AG04450 (cell line): ENCODE measurements around the gene FAM193B. TPM values are rescaled to one million over a fixed set of nuclear protein-coding genes. Genes with fewer than 3 reads are reported as not detected.
A peak's percentile ranks its signal among the peaks of the same experiment; 100 is the strongest.

ENCODE experiments used
- CTCF ChIA-PET: fragments of 300-600, 350-600 bp; formaldehyde crosslinking; extraction: SDS; loops from one replicate; lab custom pipeline; 2022; ENCODE audit warnings: antibody characterized with exemption, inconsistent platforms; lab: Charles Lee
- POLR2A ChIA-PET: fragments of 350-600 bp; formaldehyde crosslinking; extraction: SDS; loops from one replicate; lab custom pipeline; 2021; ENCODE audit warnings: antibody characterized with exemption, inconsistent platforms; lab: Yijun Ruan, JAX
- DNase-seq: peaks from one replicate; pipeline ENCODE4 v3.0.0-alpha.2; 2011; ENCODE audit warnings: low read depth, low spot score
- H3K27ac ChIP-seq: one replicate; pipeline ENCODE4 v1.5.1; 2012; ENCODE audit warnings: low read depth, low read length, control low read depth
- H3K27me3 ChIP-seq: one replicate; pipeline ENCODE4 v1.6.0; 2012; ENCODE audit warnings: low read length; ENCODE audit not compliant: control insufficient read depth, insufficient read depth
- H3K4me3 ChIP-seq: 2 replicates; pipeline ENCODE4 v1.5.1; 2011; ENCODE audit warnings: mild to moderate bottlenecking, low read depth, low read length, control low read depth
- H3K9me3 ChIP-seq: 2 replicates; pipeline ENCODE4 v1.5.1; 2012; ENCODE audit warnings: low read length; ENCODE audit not compliant: control insufficient read depth, insufficient read depth
- CTCF ChIP-seq: IDR thresholded peaks from 2 replicates; pipeline ENCODE4 v1.5.1; 2011; ENCODE audit warnings: low read depth, low read length, control low read depth, inconsistent platforms
- polyA plus RNA-seq: library from polyadenylated mRNA; depleted of rRNA; stranded (reverse); fragments of >200 nt; gene quantifications from 2 replicates; pipeline ENCODE4 v1.2.3, GENCODE V29; 2011

Gene FAM193B
- polyA plus RNA-seq, 1 experiment: 30.1 TPM

DNA sequence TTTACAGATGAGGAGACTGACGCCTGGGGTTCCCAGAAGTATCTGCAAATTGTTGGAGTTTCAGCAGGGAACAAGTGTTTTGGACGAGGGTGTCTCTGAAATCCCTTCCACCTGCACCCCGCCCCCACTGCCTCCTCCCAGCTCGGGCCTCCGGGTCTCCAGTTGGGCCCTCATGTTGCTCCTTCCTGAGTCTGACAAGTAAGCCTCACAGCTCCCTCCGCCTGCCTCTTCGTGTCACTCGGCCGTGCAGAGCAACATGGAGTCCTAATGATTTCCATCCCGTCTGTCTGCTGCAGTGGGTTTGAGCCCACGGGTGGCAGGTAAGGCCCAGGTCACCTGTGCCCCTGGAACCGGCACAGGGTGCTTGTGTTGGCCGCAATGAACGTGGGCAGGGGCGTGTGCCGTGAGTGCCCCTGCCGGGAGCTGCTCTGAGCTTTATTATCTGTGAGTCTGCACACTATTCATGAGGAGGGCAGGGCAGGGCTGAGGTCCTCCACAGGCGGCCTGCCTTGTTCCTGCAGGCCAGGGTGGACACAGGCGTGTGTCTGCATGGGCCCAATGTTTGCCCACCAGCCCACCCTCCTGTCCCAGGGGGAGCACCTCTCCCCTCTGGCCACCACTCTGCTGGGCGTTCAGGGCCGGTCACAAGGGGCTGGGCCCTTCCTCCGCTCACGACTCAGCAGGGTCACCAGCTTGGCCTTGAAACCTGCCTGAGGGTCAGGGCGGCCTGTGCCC lies 50.8 kb downstream of the FAM193B start:
- no peak for DNase-seq
- Histone ChIP-seq H3K27me3 (no peaks in the 10 kb centered on the region), H3K9me3 (no peaks in the 10 kb centered on the region), H3K27ac (no peak overlapping the region), H3K4me3 (no peak overlapping the region)
- TF ChIP-seq CTCF: no peak
- POLR2A ChIA-PET: interaction anchor here (1.4 kb wide), 1 partner anchor 8 kb away, joined by 3 read pairs; no protein-coding TSS in a partner anchor
- CTCF ChIA-PET: interaction anchor here (1.4 to 4.0 kb wide), 2 partner anchors 12 to 113 kb away, joined by 7 to 40 read pairs; partner anchors contain the start of gene DDX41

DNA sequence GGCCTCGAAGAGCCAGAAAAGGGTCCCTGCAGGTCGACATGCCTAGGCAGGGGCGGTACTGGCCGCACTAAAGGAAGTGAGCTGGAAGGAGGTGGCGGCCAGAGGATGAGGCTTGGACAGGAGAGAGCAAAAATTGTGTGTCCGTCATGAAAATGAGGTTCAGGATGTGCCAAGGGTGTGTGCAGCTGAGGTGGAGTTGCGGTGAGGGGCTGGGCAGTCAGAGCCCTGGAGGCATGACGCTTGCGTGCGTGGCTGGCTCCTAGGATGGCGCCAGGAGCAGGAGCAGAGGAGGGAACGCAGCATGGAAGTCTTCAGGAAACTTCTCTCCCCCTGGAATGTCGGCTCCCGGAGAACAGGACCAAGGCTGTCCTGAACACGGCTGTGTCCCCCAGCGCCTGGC lies 51.5 kb downstream of the FAM193B start:
- CTCF ChIA-PET: interaction anchor here (2.8 to 4.0 kb wide), 3 partner anchors 12 to 113 kb away, joined by 25 to 40 read pairs (median 35); partner anchors contain the start of gene DDX41

DNA sequence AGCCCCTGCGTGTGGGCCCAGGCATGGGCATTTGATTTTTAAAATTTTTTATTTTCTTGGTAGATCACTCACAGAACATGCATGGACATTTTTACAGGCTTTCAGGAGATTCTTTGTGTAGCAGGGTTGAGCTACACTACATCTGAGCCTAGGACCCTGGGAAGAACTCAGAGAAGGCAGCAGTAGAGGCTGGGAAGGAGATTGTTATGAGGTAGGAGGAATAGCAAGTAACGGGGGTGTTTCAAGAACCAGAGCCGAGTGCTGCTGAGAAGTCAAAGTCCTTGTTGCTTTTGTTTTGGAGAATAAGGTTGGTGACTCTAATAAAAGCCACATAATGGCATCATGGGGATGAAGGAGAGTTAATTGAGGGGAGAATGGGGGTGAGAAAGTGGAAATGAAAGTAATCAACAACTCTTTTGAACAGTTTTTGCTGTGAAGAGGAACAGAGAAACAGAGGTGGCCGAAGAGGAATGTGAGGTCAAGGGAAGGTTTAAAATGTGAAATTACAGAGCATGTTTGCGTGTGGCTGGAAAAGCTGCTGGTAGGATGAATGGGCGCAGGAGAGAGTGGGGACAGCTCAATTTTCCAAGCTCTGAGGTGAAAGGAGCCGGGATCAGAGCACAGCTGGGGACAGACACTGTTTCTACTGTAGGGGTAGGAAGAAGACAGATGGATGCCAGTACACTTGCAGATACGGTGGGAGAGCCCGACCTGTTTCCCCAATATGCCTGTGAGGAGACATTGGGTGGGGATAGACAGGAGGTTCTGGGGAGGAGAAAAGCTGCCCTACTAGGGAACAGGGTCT lies 52.3 kb downstream of the FAM193B start:
- Histone ChIP-seq H3K9me3 (no peaks in the 10 kb centered on the region), H3K4me3 (no peak overlapping the region), H3K27ac (no peak overlapping the region), H3K27me3 (no peaks in the 10 kb centered on the region)
- TF ChIP-seq CTCF: no peak
- ChIA-PET POLR2A (interaction anchor here (1.4 kb wide), 1 partner anchor 13 kb away, joined by 3 read pairs; no protein-coding TSS in a partner anchor), CTCF (interaction anchor here (0.5 to 4.0 kb wide), 24 partner anchors 9 to 192 kb away, joined by 3 to 40 read pairs (median 8); partner anchors contain the start of genes DDX41 and LMAN2)
- DNase-seq: no peak

More for the DNA sequence above, 51.5 kb downstream of the FAM193B start:
- Histone ChIP-seq H3K4me3 (no peak overlapping the region), H3K27ac (no peak overlapping the region), H3K9me3 (no peaks in the 10 kb centered on the region), H3K27me3 (no peaks in the 10 kb centered on the region)
- no peak for DNase-seq
- POLR2A ChIA-PET: no interaction called here
- TF ChIP-seq CTCF: no peak

DNA sequence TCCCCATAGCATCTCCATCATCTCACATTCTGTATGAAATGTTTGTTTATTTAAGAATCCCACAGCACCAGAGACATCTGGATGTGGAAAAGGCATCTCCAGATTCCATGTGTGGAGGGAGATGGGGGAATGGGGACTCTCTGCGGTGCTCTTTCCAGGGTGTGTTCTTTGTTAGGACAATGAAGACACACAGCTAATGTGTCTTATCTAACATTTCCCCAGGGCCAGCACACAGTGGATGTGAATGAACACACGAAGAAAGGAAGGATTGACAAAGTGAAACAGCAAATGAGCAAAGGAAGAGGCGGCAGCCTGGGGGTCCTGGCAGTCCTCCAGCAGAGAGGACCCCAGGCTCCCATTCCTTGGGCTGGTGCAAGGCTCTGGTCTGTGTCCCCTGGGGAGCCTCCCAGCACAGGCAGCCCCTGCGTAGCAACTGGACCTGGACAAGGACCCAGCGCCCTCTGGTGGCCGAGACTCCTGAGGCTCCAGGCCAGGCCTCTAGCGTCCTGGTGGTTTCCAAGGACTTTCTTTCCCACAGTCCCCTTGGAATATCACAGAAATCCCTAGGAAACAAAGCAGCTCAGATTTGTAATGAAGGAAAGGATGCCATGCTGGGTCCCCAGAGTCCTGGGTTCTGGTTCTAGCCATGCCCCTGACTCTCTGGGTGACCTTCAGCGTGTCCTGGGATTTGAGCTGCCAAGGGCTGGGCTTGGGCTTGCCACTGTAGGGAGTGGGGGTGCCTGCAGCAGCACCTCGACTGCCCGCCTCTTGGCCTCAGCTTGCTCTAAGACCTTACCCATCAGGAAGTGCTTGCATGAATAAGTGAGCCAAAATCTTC lies 53.5 kb downstream of the FAM193B start:
- no peak overlapping the region for H3K4me3 ChIP-seq
- H3K9me3 ChIP-seq: no peaks in the 10 kb centered on the region; the same call in 1 of the 2 replicates
- CTCF ChIA-PET: interaction anchor here (0.6 to 4.0 kb wide), 29 partner anchors 8 to 191 kb away, joined by 3 to 40 read pairs (median 7); partner anchors contain the start of genes DDX41 and LMAN2
- POLR2A ChIA-PET: interaction anchor here (0.8 to 1.4 kb wide), 4 partner anchors 15 to 45 kb away, joined by 3 to 4 read pairs (median 4); no protein-coding TSS in a partner anchor
- no peaks in the 10 kb centered on the region for H3K27me3 ChIP-seq
- TF ChIP-seq CTCF: peak; percentile 95
- DNase-seq: no peak
- H3K27ac ChIP-seq: peak overlapping the region; percentile 67
